GM18873 (cell line): ENCODE measurements around the gene ABR.
"Not testable (repeated sequence)": the region's sequence is repeated elsewhere in the genome, so short reads cannot be mapped to it uniquely, and the experiment has no call there.

Experiments used
- ATAC-seq: cut with Tn5 transposase; IDR thresholded peaks from one replicate; pipeline ENCODE4 v1.9.1; 2021; ENCODE audit warnings: mild to moderate bottlenecking, moderate library complexity, moderate number of reproducible peaks; ENCODE audit not compliant: unreplicated experiment, low FRiP score

Gene ABR

DNA sequence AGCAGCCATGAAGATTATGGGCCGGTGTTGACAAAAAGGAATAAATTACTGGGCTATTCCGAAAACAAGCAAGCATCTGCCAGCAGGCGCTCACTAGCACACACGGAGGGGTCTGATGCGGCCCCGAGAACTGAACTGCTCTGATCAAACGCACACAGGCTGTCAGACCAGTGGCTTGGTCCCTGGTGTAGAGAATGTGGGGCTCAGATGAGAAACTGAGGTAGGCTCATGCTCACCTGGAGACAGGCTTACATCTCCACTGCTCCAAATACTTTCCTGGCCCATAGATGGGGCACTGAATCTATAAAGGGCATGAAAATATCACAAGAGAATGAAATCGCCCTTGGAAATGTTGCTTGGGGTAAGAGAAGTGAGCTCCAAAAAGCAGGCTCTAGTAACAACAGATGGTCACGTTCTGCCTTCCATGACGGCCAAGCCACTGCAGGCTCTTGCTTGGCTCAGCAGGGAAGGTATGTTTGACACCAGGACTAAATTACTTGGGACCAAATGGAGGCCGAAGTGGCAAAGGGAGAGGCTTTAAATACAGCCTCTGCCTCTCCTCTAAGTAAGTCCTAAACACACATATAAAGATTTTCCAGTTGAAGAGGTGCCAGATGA lies 5.4 kb downstream of the ABR start:
- ATAC-seq, result no peak

DNA sequence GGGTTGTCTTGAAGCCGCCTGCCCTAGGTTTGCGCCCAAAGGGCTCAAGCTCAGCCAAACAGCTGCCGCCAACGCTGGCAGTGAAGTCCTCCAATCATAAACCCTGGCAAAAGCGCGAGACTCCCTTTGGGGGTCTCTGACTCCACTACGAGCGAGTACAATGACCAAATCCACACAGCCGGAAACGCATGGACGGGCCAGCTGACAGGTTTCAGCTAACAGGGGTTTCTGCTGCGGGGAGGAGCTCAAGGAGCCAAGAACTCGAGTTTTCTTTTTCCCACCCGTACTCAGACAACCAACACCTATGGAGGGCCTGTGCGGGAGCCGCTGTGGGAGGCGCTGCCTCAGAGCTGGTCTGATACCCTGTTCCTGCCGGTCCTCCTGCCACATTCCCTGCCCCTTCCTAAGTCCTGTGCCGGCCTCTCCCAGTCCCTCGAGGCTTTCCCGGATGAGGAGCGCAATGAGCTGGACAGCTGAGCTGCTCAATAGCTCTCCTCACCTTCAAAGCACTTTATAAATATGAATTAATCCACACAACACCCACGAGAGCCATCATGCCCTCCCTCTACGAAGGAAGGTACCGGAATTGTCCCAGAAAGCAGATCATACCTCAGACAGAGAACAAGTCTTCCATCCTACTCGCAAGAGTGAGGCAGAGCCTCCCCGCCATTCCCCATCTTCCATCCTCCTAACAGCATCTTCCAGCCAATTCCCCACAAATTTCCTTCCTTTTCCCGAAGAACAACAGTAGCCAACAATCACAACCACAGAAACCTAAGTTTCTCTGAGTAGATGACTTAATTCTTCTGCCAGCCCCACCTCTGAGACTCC lies 6.1 kb downstream of the ABR start:
- ATAC-seq, result no peak

DNA sequence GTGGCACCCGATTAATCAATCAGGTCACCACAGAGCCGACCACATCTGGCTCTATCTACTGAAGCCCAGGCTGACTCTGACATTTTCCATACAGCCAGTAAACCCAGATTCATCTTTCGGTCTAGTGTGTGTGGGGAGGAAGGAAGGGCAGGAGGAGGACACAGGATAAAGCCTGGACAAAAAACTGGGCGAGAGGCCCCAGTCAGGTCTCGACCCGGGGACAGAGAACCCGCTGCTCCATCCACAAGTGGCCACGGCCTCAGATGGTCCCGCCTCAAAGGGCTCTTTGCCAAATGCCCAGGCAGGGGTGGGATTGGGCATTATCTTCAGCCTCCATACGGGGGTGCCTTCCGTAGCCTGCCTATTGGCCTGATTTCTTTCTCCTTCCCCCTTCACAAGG lies 7.8 kb downstream of the ABR start:
- no peak for ATAC-seq

GRCh38 chr17:1170739-1171138 lies 9.0 kb downstream of the ABR start:
- no peak for ATAC-seq

- ATAC-seq, result no peak
These were observed 9.9 kb downstream of the ABR start for GRCh38 chr17:1169929-1170312.

GRCh38 chr17:1169221-1169928 lies 10.4 kb downstream of the ABR start:
- no peak for ATAC-seq

- no peak for ATAC-seq
These were observed 11.1 kb downstream of the ABR start for GRCh38 chr17:1168533-1169220.

- ATAC-seq, result no peak
These were observed 13.5 kb downstream of the ABR start for GRCh38 chr17:1166276-1166675.

- no peak for ATAC-seq
These were observed 13.9 kb downstream of the ABR start for GRCh38 chr17:1165836-1166235.

DNA sequence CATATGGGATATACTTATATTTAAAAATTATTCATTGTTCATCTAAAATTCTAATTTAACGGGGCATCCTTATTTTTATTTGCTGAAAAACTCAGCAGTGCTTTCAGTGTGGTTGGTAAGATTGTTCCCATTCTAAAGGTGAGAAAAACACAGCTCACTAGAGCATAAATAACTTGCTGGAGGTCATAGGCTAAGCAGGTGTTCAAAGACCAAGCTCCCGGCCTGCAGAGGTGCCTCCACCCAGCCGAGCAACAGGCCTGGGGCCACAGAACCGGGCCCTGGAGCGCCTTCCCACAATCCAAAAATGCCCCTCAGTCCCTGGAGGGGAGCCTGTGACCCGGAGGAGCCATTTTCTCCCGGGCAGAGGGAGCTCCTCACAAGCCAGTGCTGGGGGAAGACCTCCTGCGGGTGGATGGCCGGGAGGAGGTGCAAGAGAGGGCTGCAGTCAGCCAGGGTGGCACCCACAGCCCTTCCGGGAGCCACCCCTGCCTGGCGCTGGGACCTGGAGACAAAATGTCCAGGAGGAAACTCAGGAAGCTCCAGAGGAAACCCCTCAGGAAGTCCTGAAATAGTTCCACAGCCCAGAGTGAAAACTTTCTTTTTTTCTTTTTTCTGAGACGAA lies 14.7 kb downstream of the ABR start:
- no peak for ATAC-seq

- no peak for ATAC-seq
These were observed 17.5 kb downstream of the ABR start for GRCh38 chr17:1162116-1162855.

GRCh38 chr17:1160591-1161390 lies 19.0 kb downstream of the ABR start:
- ATAC-seq, result no peak

GRCh38 chr17:1159431-1160180 lies 20.2 kb downstream of the ABR start:
- no peak for ATAC-seq

GRCh38 chr17:1158879-1159278 lies 20.9 kb downstream of the ABR start:
- ATAC-seq, result no peak

- no peak for ATAC-seq
These were observed 22.9 kb downstream of the ABR start for GRCh38 chr17:1156864-1157263.

GRCh38 chr17:1154704-1155103 lies 25.1 kb downstream of the ABR start:
- no peak for ATAC-seq

DNA sequence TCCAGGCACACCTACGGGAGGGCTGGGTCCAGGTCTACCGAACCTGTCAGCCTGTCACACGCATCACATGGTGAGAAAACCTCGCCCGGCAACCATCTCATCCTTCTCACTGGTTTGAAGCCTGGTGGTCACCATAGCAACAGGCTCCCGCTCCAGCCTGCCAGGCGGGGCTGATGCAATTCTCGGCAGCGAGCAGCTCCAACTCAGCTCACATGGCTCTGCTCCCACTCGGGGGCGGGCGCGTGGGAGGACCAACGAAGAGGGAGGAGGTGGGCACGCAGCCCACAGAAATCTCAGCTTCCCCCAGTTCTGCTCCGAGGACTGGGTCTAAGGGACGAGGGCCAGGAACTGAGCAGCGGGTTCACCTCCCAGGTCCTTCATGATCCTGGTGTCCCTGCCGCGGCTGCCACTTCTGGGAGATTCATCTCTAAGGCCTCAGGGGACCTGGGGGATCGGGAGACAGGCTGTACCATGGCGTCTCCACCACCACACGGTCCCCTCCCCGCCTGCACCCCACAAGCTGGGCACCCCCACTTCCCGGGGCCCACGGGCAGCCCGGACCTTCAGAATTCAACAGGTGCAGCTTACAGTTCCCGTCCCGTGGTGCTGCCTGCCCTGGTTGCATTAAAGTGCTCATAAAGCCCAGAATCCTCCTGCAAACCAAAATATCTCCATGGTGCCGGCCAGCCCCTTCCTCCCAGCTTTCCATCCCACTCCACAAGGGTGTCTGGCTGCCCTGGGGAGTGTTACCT lies 25.8 kb downstream of the ABR start:
- no peak for ATAC-seq

DNA sequence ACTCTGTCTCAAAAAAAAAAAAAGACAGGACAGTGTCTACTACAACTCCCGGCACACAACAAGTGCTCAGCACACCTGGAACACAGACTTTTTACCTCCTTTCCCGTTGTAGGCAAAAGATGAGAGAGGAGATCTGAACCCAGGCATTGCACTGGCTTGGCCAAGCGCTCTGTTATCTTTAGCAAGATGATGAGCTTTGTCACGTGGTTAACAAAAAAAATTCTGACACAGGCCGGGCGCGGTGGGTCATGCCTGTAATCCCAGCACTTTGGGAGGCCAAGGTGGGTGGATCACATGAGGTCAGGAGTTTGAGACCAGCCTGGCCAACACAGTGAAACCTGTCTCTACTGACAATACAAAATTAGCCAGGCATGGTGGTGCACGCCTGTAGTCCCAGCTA lies 27.2 kb downstream of the ABR start:
- not testable (repeated sequence) for ATAC-seq
